Right lobe of liver (tissue), 6 donors: ENCODE data around the gene SLC2A1. TPM values are rescaled to one million over a fixed set of nuclear protein-coding genes. Genes with fewer than 3 reads are reported as not detected.
"Not testable (repeated sequence)": the region's sequence is repeated elsewhere in the genome, so short reads cannot be mapped to it uniquely, and the experiment has no call there.

Experiments used
- ATAC-seq, 4 donors: fragments of 200-7000 bp; cut with Tn5 transposase; one replicate each; pipeline ENCODE4 v1.9.1; 2020; ENCODE audit warnings: mild to moderate bottlenecking in 4 of 4, moderate library complexity in 4 of 4
- DNase-seq, 3 donors: peaks; one replicate each; pipeline ENCODE4 v3.0.0-alpha.2; 2020
- H3K27ac ChIP-seq, 3 donors: fragments of 200-600 bp; one replicate each; pipeline ENCODE4 v1.8.0; 2022
- H3K27me3 ChIP-seq, 2 donors: fragments of 200-600 bp; one replicate each; pipeline ENCODE4 v1.8.0; 2022
- H3K36me3 ChIP-seq, 4 donors: fragments of 200-600 bp; sonication (generic) in 1 of 4; one replicate each; pipeline versions ENCODE4 v1.5.1 to v1.8.0; 2017 to 2022; ENCODE audit warnings: control low read depth in 1 of 4
- H3K4me1 ChIP-seq, 4 donors: fragments of 200-600 bp; sonication (generic) in 1 of 4; one replicate each; pipeline versions ENCODE4 v1.5.1 to v1.8.0; 2017 to 2022; ENCODE audit warnings: control low read depth in 1 of 4
- H3K4me3 ChIP-seq, 3 donors: fragments of 200-600 bp; one replicate each; pipeline ENCODE4 v1.8.0; 2022
- H3K9me3 ChIP-seq, 4 donors: fragments of 200-600 bp; sonication (generic) in 1 of 4; one replicate each; pipeline versions ENCODE4 v1.5.1 to v1.8.0; 2017 to 2022; ENCODE audit warnings: control low read depth in 1 of 4
- POLR2A ChIP-seq: fragments of 450-650 bp; IDR thresholded peaks from one replicate; pipeline ENCODE4 v1.6.1; 2017; ENCODE audit warnings: antibody characterized with exemption, mild to moderate bottlenecking
- WGBS: methylation state at CpG from one replicate; pipeline ENCODE4 v1.1.6; 2018; ENCODE audit warnings: low coverage, low lambda C conversion rate; ENCODE audit not compliant: insufficient coverage; ENCODE audit errors: missing lambda C conversion rate; 5-methylcytosine and 5-hydroxymethylcytosine counted together
- intact Hi-C, 2 donors: fragments of 100-400 bp; cut with DNase I; formaldehyde crosslinking; loops; one replicate each; pipeline versions ENCODE4 v1.11.2 to v1.14.1; 2022
- total RNA-seq, 6 experiments: library from RNA; depleted of rRNA in 2 of 6; stranded (reverse); fragments of >200 nt in 2 of 6; fragmentation: NEBNext Ultra II Directional in 3 of 6; extraction: Animal tissue kit (Norgen Biotek cat#: 25700) in 3 of 6; gene quantifications; one replicate each; pipeline versions ENCODE4 v1.1.0 to v1.2.4, GENCODE V29; 2016 to 2023
- TF ChIP-seq, protein P1 (sequence below), 4 donors: fragments of 200-600 bp in 3 of 4; fragments of 450-650 bp in 1 of 4; IDR thresholded peaks; one replicate each; pipeline versions ENCODE4 v1.5.1 to v1.8.0; 2016 to 2022; ENCODE audit warnings: antibody characterized with exemption in 4 of 4, mild to moderate bottlenecking in 2 of 4
- donor health status: DM: no; HTN: yes; CAD: no.
- donor health status: DM: no; HTN: no; CAD: no.
- donor health status: DM: no; HTN: no; CAD: no.
- donor health status: DM: no; HTN: yes; CAD: no.
- donor health status: DM: no; HTN: yes; CAD: no.

Gene SLC2A1
- total RNA-seq, 6 experiments from 2014 or later, result 0.74 to 34.3 (median 5.8) TPM

DNA sequence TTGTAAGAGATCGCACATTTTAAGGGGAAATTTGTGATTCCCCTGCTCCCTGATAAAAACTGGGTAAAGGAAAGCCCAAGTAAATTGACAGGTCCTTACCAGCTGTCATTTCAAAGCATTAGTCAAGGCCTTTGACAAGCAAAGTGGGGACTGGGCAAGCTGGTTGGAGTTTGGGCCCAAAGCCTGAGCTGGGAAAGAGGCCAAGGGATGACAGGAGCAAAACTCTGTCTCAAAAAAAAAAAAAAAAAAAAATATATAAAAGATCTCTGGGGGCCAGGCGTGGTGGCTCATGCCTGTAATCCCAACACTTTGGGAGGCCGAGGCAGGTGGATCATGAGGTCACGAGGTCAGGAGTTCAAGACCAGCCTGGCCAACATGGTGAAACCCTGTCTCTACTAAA is 36.9 kb downstream of the SLC2A1 start:
- Histone ChIP-seq H3K9me3 (no peaks in the 10 kb centered on the region), H3K27ac (no peak overlapping the region), H3K36me3 (no peaks in the 10 kb centered on the region), H3K4me3 (no peak overlapping the region), H3K27me3 (no peaks in the 10 kb centered on the region), H3K4me1 (no peaks in the 10 kb centered on the region)
- no peak for TF ChIP-seq POLR2A
- TF ChIP-seq, protein P1, sequence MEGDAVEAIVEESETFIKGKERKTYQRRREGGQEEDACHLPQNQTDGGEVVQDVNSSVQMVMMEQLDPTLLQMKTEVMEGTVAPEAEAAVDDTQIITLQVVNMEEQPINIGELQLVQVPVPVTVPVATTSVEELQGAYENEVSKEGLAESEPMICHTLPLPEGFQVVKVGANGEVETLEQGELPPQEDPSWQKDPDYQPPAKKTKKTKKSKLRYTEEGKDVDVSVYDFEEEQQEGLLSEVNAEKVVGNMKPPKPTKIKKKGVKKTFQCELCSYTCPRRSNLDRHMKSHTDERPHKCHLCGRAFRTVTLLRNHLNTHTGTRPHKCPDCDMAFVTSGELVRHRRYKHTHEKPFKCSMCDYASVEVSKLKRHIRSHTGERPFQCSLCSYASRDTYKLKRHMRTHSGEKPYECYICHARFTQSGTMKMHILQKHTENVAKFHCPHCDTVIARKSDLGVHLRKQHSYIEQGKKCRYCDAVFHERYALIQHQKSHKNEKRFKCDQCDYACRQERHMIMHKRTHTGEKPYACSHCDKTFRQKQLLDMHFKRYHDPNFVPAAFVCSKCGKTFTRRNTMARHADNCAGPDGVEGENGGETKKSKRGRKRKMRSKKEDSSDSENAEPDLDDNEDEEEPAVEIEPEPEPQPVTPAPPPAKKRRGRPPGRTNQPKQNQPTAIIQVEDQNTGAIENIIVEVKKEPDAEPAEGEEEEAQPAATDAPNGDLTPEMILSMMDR (IDR thresholded peaks at IDR 0.05), result no peak
- 94% methylated on average over 4 of the region's 4 CpGs for WGBS
- intact Hi-C loops, result no loop called here
- DNase-seq (no peak), ATAC-seq (no peak)

DNA sequence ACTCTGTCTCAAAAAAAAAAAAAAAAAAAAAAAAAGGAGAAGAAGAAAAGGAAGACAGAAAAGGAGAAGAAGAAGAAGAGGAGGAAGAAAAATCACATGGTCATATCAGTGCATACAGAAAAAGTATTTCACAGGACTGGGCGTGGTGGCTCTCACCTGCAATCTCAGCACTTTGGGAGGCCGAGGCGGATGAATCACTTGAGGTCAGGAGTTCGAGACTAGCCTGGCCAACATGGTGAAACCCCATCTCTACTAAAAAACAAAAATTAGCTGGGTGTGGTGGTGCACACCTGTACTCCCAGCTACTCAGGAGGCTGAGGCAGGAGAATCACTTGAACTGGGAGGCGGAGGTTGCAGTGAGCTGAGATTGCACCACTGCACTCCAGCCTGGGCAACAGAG is 39.0 kb downstream of the SLC2A1 start:
- not testable (repeated sequence) for H3K27ac ChIP-seq, H3K4me3 ChIP-seq, H3K27me3 ChIP-seq, H3K4me1 ChIP-seq, DNase-seq, ATAC-seq, H3K9me3 ChIP-seq, H3K36me3 ChIP-seq
- intact Hi-C loops, result loop anchor here in 1 of 2 donors (5.0 kb wide), 1 partner anchor 153 kb away; no protein-coding TSS in a partner anchor
- 42% methylated on average over 2 of the region's 5 CpGs for WGBS

DNA sequence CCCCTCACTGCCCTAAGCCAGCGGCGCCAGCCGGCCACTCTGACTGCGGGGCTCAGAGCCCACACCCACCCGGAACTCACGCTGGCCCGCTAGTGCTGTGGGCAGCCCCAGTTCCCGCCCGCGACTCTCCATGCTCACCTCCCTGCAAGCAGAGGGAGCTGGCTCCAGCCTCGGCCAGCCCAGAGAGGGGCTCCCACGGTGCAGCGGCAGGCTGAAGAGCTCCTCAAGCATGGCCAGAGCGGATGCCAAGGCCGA is 41.5 kb downstream of the SLC2A1 start:
- ATAC-seq (no peak), DNase-seq (no peak)
- H3K27me3 ChIP-seq, result no peaks in the 10 kb centered on the region
- intact Hi-C loops, result loop anchor here in 1 of 2 donors (5.0 kb wide), 1 partner anchor 155 kb away; no protein-coding TSS in a partner anchor
- H3K27ac ChIP-seq, result no peak overlapping the region
- no peaks in the 10 kb centered on the region for H3K4me1 ChIP-seq
- H3K36me3 ChIP-seq, result no peaks in the 10 kb centered on the region
- no peak overlapping the region for H3K4me3 ChIP-seq
- WGBS, result 46% methylated on average over 3 of the region's 15 CpGs
- no peaks in the 10 kb centered on the region for H3K9me3 ChIP-seq
- no peak for TF ChIP-seq POLR2A
- TF ChIP-seq, protein P1 (IDR thresholded peaks at IDR 0.05), result no peak

DNA sequence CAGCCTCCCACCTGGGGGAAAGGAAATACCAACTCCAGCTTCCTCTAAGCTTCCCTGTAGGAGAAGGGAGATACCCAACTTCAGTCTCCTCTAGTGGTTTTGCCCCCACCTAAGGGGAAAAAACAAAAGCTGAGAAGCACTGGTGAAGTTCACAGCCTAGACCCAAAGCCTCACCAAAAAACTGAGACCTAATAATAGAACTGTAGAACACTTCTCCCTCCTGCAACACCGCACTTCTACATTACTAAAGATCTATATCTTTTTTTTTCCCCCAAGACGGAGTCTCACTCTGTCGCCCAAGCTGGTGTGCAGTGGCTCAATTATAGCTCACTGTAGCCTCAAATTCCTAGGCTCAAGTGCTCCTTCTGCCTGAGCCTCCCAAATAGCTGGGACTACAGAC is 43.2 kb downstream of the SLC2A1 start:
- no peak overlapping the region for H3K27ac ChIP-seq
- H3K4me3 ChIP-seq, result no peak overlapping the region
- ATAC-seq, result no peak
- no peaks in the 10 kb centered on the region for H3K27me3 ChIP-seq
- H3K4me1 ChIP-seq, result no peaks in the 10 kb centered on the region
- H3K9me3 ChIP-seq, result no peaks in the 10 kb centered on the region
- intact Hi-C loops, result loop anchor here in 1 of 2 donors (5.0 kb wide), 1 partner anchor 157 kb away; no protein-coding TSS in a partner anchor
- WGBS, result 71% methylated on average over 1 of the region's 3 CpGs
- no peak for DNase-seq
- no peak for TF ChIP-seq POLR2A
- TF ChIP-seq, protein P1 (IDR thresholded peaks at IDR 0.05), result no peak
- no peaks in the 10 kb centered on the region for H3K36me3 ChIP-seq

DNA sequence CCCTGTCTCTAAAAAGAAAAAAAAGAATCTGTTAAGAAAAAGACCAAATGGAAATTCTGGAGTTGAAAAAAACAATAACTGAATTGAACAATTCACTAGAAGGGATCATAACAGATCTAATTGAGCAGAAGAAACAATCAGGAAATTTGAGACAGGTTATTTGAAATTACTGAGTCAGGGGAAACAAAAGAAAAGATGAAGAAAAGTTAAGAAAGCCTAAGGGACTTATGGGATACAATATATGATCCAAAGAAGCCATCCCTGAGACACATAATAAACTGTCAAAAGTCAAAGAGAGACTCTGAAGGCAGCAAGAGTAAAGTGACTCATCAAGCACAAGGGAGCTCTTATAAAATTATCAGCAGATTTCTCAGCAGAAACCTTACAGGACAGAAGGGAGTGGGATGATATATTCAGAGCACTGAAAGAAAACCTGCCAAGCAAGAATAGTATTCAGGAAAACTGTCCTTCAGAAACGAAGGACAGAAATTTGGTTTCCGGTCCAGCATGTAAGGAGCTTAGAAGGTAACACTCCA is 44.5 kb downstream of the SLC2A1 start:
- H3K4me1 ChIP-seq, result no peaks in the 10 kb centered on the region
- H3K36me3 ChIP-seq, result no peaks in the 10 kb centered on the region
- no peaks in the 10 kb centered on the region for H3K27me3 ChIP-seq
- ATAC-seq (no peak), DNase-seq (no peak)
- H3K9me3 ChIP-seq, result no peaks in the 10 kb centered on the region
- WGBS, result 48% methylated on average over 2 of the region's 2 CpGs
- intact Hi-C loops, result loop anchor here in 1 of 2 donors (5.0 kb wide), 2 partner anchors 137 to 158 kb away; no protein-coding TSS in a partner anchor
- TF ChIP-seq, protein P1 (IDR thresholded peaks at IDR 0.05), result no peak
- H3K4me3 ChIP-seq, result no peak overlapping the region
- H3K27ac ChIP-seq, result no peak overlapping the region
